Liver (tissue), 3 donors: ENCODE measurements around the gene URM1.

Source experiments
- ATF3 ChIP-seq: IDR thresholded peaks from 2 replicates; pipeline ENCODE4 v1.6.1; 2016; ENCODE audit warnings: antibody characterized with exemption
- EGR1 ChIP-seq, 2 donors: IDR thresholded peaks; 2 replicates each; pipeline ENCODE4 v1.6.1; 2016 to 2018; ENCODE audit warnings: antibody characterized with exemption in 2 of 2, low read depth in 2 of 2
- FOXA1 ChIP-seq: IDR thresholded peaks from 2 replicates; pipeline ENCODE4 v1.6.1; 2016; ENCODE audit warnings: antibody characterized with exemption
- FOXA2 ChIP-seq: IDR thresholded peaks from 2 replicates; pipeline ENCODE4 v1.6.1; 2016; ENCODE audit warnings: antibody characterized with exemption
- GABPA ChIP-seq, 2 donors: IDR thresholded peaks in 1 of 2; conservative IDR thresholded peaks in 1 of 2; 2 replicates each; pipeline ENCODE4 v1.6.1; 2016; ENCODE audit warnings: antibody characterized with exemption in 2 of 2, mild to moderate bottlenecking in 1 of 2, moderate library complexity in 1 of 2
- JUND ChIP-seq, 2 donors: IDR thresholded peaks; 2 replicates each; pipeline ENCODE4 v1.6.1; 2016; ENCODE audit warnings: antibody characterized with exemption in 2 of 2
- MAX ChIP-seq: IDR thresholded peaks from 2 replicates; pipeline ENCODE4 v1.6.1; 2016; ENCODE audit warnings: antibody characterized with exemption
- RAD21 ChIP-seq, 2 donors: IDR thresholded peaks; 2 replicates each; pipeline ENCODE4 v1.6.1; 2016; ENCODE audit warnings: antibody characterized with exemption in 2 of 2, mild to moderate bottlenecking in 2 of 2
- SP1 ChIP-seq: IDR thresholded peaks from 2 replicates; pipeline ENCODE4 v1.6.1; 2018; ENCODE audit warnings: antibody characterized with exemption, mild to moderate bottlenecking
- TAF1 ChIP-seq: conservative IDR thresholded peaks from 2 replicates; pipeline ENCODE4 v1.6.1; 2016; ENCODE audit warnings: antibody characterized with exemption, mild to moderate bottlenecking
- YY1 ChIP-seq: IDR thresholded peaks from 2 replicates; pipeline ENCODE4 v1.6.1; 2016; ENCODE audit warnings: antibody characterized with exemption, mild to moderate bottlenecking
- TF ChIP-seq, protein P1 (sequence below): fragments of 150-350 bp; IDR thresholded peaks from 2 replicates; pipeline ENCODE4 v1.5.1; 2017; ENCODE audit warnings: improper control_type of control experiment, low read depth, low read length; ENCODE audit not compliant: missing input control
- TF ChIP-seq, protein P2 (sequence below): IDR thresholded peaks from 2 replicates; pipeline ENCODE4 v1.6.1; 2016; ENCODE audit warnings: antibody characterized with exemption, mild to moderate bottlenecking
- donor health status: healthy.
- donor health status: healthy.

DNA sequence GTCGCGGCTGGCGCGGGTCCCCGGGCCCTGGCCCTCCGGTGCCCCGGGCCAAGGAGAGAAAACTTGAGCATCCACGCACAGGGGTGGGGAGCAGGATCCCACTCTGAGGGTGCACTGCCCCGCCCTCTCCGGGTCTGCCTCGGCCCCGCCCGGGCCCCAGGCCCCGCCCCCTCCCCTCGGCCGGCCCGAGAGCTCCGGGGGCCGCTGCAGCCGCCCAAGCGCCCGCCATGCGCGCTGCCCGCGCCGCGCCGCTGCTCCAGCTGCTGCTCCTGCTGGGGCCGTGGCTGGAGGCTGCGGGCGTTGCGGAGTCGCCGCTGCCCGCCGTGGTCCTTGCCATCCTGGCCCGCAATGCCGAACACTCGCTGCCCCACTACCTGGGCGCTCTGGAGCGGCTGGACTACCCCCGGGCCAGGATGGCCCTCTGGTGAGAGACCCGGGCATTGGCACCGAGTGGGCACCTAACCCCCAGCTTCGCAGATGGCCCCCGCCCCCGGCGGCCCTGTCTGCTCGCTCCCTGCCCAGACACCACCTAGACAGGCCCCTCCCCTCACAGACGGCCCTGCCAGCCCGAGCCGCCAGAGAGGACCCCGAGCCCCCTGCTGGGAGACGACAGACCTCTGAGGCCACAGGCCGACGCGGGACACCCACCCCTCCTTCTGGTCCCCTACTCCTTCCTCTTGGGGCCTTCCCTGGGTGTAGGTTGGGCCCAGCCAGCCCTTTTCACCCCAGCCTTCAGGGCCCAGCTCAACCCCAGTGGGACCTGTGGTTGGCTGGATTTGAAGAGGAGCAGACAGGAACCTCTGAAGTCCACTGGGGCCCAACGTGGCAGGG is 49.7 kb downstream of the URM1 start, which contains the start of gene CERCAM:
- TF ChIP-seq, protein P1, sequence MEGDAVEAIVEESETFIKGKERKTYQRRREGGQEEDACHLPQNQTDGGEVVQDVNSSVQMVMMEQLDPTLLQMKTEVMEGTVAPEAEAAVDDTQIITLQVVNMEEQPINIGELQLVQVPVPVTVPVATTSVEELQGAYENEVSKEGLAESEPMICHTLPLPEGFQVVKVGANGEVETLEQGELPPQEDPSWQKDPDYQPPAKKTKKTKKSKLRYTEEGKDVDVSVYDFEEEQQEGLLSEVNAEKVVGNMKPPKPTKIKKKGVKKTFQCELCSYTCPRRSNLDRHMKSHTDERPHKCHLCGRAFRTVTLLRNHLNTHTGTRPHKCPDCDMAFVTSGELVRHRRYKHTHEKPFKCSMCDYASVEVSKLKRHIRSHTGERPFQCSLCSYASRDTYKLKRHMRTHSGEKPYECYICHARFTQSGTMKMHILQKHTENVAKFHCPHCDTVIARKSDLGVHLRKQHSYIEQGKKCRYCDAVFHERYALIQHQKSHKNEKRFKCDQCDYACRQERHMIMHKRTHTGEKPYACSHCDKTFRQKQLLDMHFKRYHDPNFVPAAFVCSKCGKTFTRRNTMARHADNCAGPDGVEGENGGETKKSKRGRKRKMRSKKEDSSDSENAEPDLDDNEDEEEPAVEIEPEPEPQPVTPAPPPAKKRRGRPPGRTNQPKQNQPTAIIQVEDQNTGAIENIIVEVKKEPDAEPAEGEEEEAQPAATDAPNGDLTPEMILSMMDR = no peak
- TF ChIP-seq MAX (no peak), FOXA1 (no peak), TAF1 (no peak), EGR1 (IDR thresholded peaks at IDR 0.05; ENCODE audit: low read depth in 2 of 2) (no peak), SP1 (no peak), JUND (IDR thresholded peaks at IDR 0.05) (no peak), FOXA2 (no peak), ATF3 (no peak), GABPA (IDR thresholded peaks at IDR 0.05 in 1 of 2, conservative IDR thresholded peaks at IDR 0.05 in 1 of 2) (no peak), YY1 (no peak), RAD21 (IDR thresholded peaks at IDR 0.05) (no peak)
- TF ChIP-seq, protein P2, sequence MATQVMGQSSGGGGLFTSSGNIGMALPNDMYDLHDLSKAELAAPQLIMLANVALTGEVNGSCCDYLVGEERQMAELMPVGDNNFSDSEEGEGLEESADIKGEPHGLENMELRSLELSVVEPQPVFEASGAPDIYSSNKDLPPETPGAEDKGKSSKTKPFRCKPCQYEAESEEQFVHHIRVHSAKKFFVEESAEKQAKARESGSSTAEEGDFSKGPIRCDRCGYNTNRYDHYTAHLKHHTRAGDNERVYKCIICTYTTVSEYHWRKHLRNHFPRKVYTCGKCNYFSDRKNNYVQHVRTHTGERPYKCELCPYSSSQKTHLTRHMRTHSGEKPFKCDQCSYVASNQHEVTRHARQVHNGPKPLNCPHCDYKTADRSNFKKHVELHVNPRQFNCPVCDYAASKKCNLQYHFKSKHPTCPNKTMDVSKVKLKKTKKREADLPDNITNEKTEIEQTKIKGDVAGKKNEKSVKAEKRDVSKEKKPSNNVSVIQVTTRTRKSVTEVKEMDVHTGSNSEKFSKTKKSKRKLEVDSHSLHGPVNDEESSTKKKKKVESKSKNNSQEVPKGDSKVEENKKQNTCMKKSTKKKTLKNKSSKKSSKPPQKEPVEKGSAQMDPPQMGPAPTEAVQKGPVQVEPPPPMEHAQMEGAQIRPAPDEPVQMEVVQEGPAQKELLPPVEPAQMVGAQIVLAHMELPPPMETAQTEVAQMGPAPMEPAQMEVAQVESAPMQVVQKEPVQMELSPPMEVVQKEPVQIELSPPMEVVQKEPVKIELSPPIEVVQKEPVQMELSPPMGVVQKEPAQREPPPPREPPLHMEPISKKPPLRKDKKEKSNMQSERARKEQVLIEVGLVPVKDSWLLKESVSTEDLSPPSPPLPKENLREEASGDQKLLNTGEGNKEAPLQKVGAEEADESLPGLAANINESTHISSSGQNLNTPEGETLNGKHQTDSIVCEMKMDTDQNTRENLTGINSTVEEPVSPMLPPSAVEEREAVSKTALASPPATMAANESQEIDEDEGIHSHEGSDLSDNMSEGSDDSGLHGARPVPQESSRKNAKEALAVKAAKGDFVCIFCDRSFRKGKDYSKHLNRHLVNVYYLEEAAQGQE = no peak
